Activated naive CD4-positive, alpha-beta T cell treated with anti-CD3 and anti-CD28 coated beads, Interleukin-2, amount 50 U/mL, for 72 hours (primary cell): Measurements from ENCODE around the gene LAMB1. TPM values are rescaled to one million over a fixed set of nuclear protein-coding genes. Genes with fewer than 3 reads are reported as not detected.
"Not testable (repeated sequence)": the region's sequence is repeated elsewhere in the genome, so short reads cannot be mapped to it uniquely, and the experiment has no call there.

Experiments
- ATAC-seq, 2 donors: fragments of 150-1000 bp; cut with Tn5 transposase; 2 replicates each; pipeline ENCODE4 v1.10.0; 2021; ENCODE audit warnings: mild to moderate bottlenecking in 2 of 2, moderate library complexity in 2 of 2
- DNase-seq, 2 donors: peaks; one replicate each; pipeline ENCODE4 v3.0.0; 2021 to 2022; ENCODE audit warnings: low spot score in 2 of 2
- H3K27ac Mint-ChIP-seq, 2 donors: one replicate each; pipeline ENCODE4 v1.8.0; 2022; ENCODE audit warnings: mild to moderate bottlenecking in 2 of 2, mixed read lengths in 2 of 2
- H3K36me3 Mint-ChIP-seq, 2 donors: one replicate each; pipeline ENCODE4 v1.8.0; 2022; ENCODE audit warnings: mixed read lengths in 2 of 2
- H3K9me3 Mint-ChIP-seq, 2 donors: one replicate each; pipeline ENCODE4 v1.8.0; 2022; ENCODE audit warnings: mixed read lengths in 2 of 2
- total RNA-seq, 2 donors: library from RNA; stranded (reverse); gene quantifications; one replicate each; pipeline ENCODE4 v1.2.3, GENCODE V29; 2022

Gene LAMB1
- total RNA-seq, 2 donors from 2014 or later = 0.27 TPM; not detected in 1

DNA sequence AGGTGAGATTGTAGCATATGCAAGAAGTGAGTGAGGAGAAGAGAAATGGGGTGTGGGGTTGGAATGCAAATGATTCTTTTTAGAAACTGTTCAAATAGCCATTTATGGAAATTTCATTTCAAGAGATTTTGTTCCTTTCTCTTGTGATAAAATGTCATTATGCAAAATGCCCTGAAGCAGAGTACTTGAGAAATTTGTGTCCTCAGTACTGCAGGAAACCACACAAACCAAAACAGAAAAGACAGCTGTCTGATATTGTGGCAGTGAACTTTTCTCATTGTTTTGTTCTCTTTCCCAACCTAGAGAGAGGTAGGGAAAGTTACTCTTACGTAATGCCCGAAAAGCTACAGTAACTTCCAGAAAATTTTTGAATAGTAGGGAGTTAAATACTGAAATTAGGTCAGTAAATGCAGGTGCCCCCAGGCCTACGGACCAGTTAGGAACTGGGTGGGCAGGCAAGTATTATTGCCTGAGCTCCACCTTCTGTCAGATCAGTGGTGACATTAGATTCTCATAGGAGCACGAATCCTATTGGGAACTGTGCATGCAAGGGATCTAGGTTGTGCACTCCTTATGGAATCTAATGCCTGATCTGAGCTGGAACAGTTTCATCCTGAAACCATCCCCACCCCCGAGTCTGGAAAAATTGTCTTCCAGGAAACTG, 78.0 kb downstream of the LAMB1 start:
- DNase-seq (no peak), ATAC-seq (peak; percentile 37 to 46)
- Mint-ChIP-seq H3K36me3 (peaks cover 14 to 36% of the 10 kb centered on the region in 2 donors), H3K9me3 (no peaks in the 10 kb centered on the region), H3K27ac (no peak overlapping the region)

DNA sequence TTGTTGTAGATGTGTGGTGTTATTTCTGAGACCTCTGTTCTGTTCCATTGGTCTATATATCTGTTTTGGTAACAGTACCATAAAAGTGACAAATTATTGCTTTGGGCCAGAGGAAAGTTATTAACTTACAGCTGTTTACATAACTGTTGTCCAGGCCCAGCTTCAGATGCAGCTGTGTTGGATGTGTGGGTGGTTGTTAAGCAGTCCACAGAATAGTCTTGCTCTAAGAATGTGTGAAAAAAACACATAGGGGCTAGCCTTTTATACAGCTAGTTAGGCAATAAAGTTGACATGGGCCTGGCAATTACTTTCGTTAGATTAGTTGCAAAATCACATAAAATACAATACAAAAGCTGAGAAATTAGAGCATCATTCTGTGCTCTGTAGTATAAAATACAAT, 80.1 kb downstream of the LAMB1 start:
- no peak for DNase-seq
- H3K36me3 Mint-ChIP-seq = peaks cover 20 to 53% of the 10 kb centered on the region in 2 donors
- no peaks in the 10 kb centered on the region for H3K9me3 Mint-ChIP-seq
- no peak overlapping the region for H3K27ac Mint-ChIP-seq
- ATAC-seq = no peak

GRCh38 chr7:107921826-107922225, 81.1 kb downstream of the LAMB1 start:
- H3K27ac Mint-ChIP-seq, H3K9me3 Mint-ChIP-seq, DNase-seq, ATAC-seq: not testable (repeated sequence)
- H3K36me3 Mint-ChIP-seq = peaks cover 26 to 64% of the 10 kb centered on the region in 2 donors

DNA sequence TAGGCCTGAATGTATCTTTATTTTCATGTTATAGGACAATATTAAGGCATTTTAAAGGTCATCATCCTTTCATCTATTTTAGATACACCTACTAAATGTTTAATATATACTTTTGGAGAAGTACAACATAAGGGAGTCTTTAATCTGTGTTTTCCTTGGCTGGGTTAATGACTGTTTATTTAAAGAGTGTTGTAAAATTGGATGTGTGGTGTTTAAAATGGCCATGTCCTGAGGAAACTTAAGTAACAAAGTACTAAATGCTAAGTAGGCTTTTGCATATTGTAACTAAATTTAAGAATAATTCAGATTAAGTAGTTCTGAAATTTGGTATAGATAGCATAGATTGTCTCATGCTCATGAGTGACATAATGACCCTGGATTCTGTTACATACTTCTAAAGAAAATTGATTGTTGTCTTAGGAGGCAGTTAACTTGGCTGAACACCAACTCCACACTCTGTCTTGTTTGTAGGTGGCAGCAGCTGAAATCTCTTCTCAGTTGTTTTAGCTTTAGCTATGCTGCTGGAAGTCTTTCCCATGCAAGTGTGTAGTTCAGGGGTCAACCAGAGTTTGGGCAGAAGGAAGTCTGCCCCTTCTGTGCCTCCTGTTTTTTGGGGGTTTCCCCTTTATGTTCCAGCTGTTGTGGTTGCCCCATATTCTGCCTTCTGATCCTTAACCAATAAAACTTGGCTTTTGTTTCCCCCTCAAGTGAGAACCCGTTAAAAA, 82.8 kb downstream of the LAMB1 start:
- DNase-seq = no peak
- peak overlapping the region in 1 of 2 donors; percentile 58 for H3K27ac Mint-ChIP-seq
- peaks cover 27 to 66% of the 10 kb centered on the region in 2 donors for H3K36me3 Mint-ChIP-seq

GRCh38 chr7:107918948-107919347, 84.0 kb downstream of the LAMB1 start:
- ATAC-seq (no peak), DNase-seq (no peak)
- no peaks in the 10 kb centered on the region for H3K9me3 Mint-ChIP-seq
- H3K36me3 Mint-ChIP-seq = peaks cover 32 to 73% of the 10 kb centered on the region in 2 donors
- no peak overlapping the region for H3K27ac Mint-ChIP-seq

More for the DNA sequence above, 82.8 kb downstream of the LAMB1 start:
- H3K9me3 Mint-ChIP-seq = no peaks in the 10 kb centered on the region
- no peak for ATAC-seq

DNA sequence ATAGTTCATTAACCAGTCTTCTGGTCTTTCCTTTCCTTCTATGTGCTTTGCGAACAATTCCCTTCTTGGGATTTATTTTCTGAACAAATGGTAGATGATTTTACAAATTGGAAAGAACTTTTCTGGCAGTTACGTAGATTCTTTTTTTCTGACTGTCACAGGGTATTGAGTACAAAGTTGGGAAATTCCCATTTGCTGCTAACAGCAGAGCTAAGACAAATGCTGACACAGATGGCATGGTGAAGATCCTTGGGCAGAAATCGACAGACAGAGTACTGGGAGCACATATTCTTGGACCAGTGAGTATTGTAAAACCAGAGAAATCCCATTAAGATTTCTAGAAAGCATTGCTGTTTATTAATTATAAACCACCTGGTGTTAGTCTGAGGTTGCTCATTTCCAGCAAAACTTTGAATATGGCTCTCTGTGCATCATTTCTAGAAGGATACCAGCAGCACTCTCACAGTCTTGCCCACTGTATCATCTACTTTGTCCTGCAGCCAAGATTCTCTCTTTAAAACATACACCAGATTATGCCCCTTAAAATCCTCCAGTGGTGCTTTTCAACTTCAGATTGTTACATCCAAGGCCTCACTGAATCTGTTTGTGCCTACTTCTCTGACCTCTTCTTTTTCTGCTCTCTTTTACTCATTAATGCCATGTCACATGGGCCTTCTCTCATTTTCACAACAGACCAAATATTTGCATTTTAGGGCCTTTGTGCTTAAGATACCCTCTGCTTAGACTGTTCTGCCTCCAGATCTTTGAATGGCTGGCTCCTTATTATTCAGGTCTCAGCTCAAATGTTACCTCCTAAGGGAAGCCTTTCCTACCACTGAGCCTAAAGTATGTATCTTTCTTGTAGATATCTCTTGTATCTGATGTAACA, 85.0 kb downstream of the LAMB1 start:
- no peak for DNase-seq
- Mint-ChIP-seq H3K36me3 (peaks cover 32 to 75% of the 10 kb centered on the region in 2 donors), H3K27ac (peak overlapping the region in 1 of 2 donors; percentile 30), H3K9me3 (no peaks in the 10 kb centered on the region)
- no peak for ATAC-seq

GRCh38 chr7:107915541-107915940, 87.4 kb downstream of the LAMB1 start:
- Mint-ChIP-seq H3K9me3 (peaks cover 0 to 4% of the 10 kb centered on the region in 2 donors), H3K27ac (no peak overlapping the region), H3K36me3 (peaks cover 33 to 77% of the 10 kb centered on the region in 2 donors)
- no peak for DNase-seq
- no peak for ATAC-seq

GRCh38 chr7:107914831-107915230, 88.1 kb downstream of the LAMB1 start:
- no peak overlapping the region for H3K27ac Mint-ChIP-seq
- DNase-seq = no peak
- H3K36me3 Mint-ChIP-seq = peaks cover 30 to 74% of the 10 kb centered on the region in 2 donors

DNA sequence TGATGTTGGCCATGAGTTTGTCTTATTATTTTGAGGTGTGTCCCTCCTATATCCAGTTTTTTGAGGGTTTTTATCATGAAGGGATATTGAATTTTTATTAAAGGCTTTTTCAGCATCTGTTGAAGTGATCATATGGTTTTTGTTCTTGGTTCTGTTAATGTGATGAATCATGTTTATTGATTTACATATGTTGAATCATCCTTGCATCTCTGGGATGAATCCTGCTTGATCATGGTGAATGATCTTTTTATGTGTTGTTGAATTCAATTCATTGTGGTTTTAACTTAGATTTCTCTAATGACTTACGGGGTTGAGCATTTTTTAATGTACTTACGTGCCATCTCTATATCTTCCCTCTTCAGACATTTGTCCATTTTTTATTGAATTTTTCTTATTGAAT, 89.1 kb downstream of the LAMB1 start:
- DNase-seq (no peak), ATAC-seq (no peak)
- no peak overlapping the region for H3K27ac Mint-ChIP-seq
- H3K9me3 Mint-ChIP-seq = peaks cover 0 to 4% of the 10 kb centered on the region in 2 donors
- H3K36me3 Mint-ChIP-seq = peaks cover 36 to 68% of the 10 kb centered on the region in 2 donors

More at GRCh38 chr7:107914831-107915230, 88.1 kb downstream of the LAMB1 start:
- peaks cover 0 to 4% of the 10 kb centered on the region in 2 donors for H3K9me3 Mint-ChIP-seq
- ATAC-seq = no peak

DNA sequence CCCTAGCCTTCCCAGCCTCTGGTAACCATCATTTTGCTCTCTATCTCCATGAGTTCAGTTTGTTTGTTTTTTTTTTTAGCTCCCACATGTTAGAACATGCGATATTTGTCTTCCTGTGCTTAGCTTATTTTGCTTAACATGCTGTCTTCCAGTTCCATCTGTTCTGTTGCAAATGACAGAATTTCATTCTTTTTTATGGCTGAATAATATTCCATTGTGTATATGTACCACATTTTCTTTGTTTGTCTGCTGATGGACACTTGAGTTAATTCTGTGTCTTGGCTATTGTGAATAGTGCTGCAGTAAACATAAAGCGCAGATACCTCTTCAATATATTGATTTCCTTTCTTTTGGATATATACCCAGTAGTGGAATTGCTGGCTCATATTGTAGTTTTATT, 91.0 kb downstream of the LAMB1 start:
- DNase-seq (no peak), ATAC-seq (no peak)
- Mint-ChIP-seq H3K27ac (no peak overlapping the region), H3K9me3 (peaks cover 0 to 4% of the 10 kb centered on the region in 2 donors), H3K36me3 (peaks cover 34 to 58% of the 10 kb centered on the region in 2 donors)

GRCh38 chr7:107909445-107909844, 93.5 kb downstream of the LAMB1 start:
- Mint-ChIP-seq H3K27ac (no peak overlapping the region), H3K36me3 (peaks cover 35 to 52% of the 10 kb centered on the region in 2 donors), H3K9me3 (peaks cover 0 to 4% of the 10 kb centered on the region in 2 donors)
- ATAC-seq = peak in 1 of 2 donors; percentile 34
- no peak for DNase-seq

GRCh38 chr7:107907790-107908189, 95.2 kb downstream of the LAMB1 start:
- Mint-ChIP-seq H3K9me3 (peaks cover 0 to 4% of the 10 kb centered on the region in 2 donors), H3K36me3 (peaks cover 35 to 40% of the 10 kb centered on the region in 2 donors), H3K27ac (peak overlapping the region in 1 of 2 donors; percentile 23)
- DNase-seq (no peak), ATAC-seq (no peak)

GRCh38 chr7:107902381-107902780, 100.6 kb downstream of the LAMB1 start:
- H3K36me3 Mint-ChIP-seq = peaks cover 10 to 11% of the 10 kb centered on the region in 2 donors
- H3K27ac Mint-ChIP-seq = no peak overlapping the region
- DNase-seq = no peak
- no peak for ATAC-seq
- H3K9me3 Mint-ChIP-seq = no peaks in the 10 kb centered on the region

DNA sequence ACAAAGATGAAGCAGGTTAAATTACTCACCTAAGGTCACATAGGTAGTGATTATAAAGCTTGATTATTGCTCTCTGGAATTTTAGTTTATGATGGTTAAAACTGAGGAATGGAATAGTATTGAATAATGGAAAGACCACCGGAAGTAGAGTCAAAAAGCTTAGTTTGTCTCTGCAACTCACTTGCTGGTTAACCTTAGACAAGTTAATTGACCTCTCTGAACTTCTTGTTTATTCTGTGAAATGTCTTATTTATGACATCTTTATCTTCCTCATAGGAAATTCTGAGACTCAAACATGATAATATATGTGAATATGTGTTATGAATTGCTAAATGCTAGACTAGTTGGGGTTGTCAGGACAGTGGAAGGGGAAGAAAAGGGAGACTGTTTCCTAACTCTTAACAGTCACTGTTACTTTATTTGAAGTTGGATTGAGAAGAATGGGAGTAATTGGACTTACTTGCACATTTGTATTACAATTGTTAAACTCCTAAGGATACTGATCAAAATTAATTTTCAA, 102.4 kb downstream of the LAMB1 start:
- DNase-seq = no peak
- Mint-ChIP-seq H3K9me3 (no peaks in the 10 kb centered on the region), H3K27ac (no peak overlapping the region), H3K36me3 (peaks cover 0 to 15% of the 10 kb centered on the region in 2 donors)
- ATAC-seq = no peak

- ATAC-seq (no peak), DNase-seq (no peak)
- H3K27ac Mint-ChIP-seq = no peak overlapping the region
- H3K9me3 Mint-ChIP-seq = no peaks in the 10 kb centered on the region
- H3K36me3 Mint-ChIP-seq = peaks cover 0 to 23% of the 10 kb centered on the region in 2 donors
Measured at GRCh38 chr7:107898997-107899594, 103.9 kb downstream of the LAMB1 start.

DNA sequence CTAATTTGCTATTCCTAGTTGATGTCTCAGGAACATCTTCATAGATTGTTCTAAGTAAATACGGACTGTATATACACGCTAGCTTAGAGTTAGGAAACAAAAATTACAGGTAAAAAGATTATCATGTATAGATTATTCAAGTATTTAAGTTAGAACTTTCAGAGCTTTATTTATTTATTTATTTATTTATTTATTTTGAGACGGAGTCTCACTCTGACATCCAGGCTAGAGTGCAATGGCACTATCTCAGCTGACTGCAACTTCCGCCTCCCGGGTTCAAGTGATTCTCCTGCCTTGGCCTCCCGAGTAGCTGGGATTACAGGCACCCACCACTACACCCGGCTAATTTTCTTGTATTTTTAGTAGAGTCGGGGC, 110.6 kb downstream of the LAMB1 start:
- peaks cover 13 to 38% of the 10 kb centered on the region in 2 donors for H3K36me3 Mint-ChIP-seq
- DNase-seq, ATAC-seq, H3K9me3 Mint-ChIP-seq: not testable (repeated sequence)
- peak overlapping the region; percentile 95 to 97 for H3K27ac Mint-ChIP-seq
